ENCODE measurements around the gene OTOS.

The OTOS gene

DNA sequence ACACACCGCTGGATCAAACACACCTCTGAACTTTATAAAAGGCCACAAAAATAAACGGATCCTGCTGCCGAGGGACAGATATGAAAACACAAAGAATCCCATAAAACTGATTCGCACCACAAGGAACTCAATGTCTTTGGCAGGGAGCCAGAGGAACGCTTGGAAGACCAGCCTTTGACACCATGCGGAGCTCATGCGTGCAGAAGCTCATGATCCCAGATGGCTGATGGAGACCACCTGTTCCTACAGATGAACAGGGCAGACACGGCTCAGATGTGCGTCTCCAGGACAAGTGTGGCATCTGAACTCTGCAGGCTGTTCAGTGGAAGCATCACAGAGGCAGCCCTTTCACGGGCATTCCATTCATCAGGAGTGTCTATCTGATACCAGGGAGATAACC is 29.2 kb downstream of the OTOS start:
- DNase-seq, result no peak

DNA sequence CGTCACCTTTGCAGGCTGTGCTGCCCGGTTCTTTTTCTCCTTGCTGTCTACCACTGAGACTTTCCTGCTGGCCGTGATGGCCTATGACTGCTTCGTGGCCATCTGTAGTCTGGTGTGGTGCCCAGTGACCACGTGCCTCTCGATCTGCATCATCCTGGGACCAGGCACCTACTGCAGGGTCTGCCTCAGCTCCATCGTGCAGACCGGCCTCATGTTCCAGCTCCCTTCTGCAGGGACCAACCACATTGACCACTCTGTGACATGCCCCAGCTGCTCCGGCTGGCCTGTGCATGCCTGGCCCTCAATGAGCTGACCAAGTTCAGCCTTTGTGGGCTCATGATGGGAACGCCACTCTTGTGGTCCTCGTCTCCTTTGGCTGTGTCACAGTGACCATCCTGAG is 31.1 kb downstream of the OTOS start:
- DNase-seq, result no peak

DNA sequence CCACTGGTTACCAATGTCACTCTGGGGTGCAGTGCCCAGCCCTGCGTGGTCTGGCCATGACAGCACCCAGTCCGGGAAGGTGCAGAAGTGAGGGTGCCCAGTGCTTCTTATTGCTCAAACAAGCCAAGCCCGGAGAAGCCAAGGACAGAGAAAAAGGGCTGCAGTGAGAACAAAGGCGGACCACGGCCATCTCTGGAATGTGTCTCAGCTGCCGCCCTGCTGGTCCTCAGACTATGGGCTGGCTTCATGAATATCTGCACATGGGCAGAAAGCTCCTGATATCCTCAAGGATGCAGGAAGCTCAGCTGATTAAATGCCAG is 33.0 kb downstream of the OTOS start:
- DNase-seq, result no peak

DNA sequence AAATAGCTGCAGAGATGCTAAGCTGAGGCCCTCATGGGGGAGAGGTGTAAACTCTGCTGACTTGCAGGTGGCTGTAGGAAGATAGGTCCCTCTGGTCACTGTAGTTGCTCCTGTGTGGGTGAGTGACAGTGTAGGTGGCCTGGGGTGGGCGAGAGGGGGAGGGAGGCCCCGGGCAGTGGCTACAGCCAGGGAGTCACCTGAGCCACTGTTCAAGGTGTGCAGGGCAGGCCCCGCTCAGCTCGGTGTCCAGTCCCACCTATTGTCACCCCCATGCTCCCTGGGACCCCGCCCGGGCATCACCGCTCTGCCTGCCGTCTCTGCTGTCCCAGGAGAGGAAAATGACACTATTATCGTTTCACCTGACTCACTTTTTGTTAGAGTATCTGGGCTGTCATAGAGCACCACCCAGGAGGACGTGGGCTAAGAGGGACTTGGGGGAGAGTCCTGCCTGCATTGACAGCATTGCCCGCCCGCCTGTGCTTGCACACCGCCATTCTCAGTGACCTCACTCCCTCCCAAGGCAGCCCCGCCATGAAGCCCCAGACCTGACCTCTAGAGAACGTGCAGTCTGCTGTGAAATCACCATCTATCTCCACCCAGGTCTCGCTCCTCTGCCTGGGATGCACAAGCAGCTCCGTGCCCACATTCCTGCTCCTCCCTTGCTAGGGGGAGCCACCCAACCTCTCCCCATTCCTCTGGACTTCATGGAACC is 33.5 kb downstream of the OTOS start:
- no peak for DNase-seq

DNA sequence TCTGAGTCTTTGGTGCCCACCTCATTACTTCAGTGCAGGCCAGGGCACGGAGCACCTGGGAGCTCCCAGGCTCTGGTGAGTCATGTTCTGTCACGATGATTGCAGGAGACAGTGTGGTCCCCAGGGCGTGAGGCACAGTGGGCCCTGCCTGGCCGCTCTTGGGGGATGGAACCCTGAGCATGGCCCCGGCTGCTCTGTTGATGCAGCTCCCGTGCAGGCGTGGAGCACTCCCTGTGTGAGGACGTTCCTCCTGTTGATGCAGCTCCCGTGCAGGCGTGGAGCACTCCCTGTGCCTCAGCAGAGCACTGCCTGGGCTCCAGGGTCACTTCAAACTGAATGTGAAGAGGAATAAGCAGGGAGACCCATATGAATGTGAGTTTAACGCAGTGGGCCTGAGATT is 34.5 kb downstream of the OTOS start:
- DNase-seq, result no peak

DNA sequence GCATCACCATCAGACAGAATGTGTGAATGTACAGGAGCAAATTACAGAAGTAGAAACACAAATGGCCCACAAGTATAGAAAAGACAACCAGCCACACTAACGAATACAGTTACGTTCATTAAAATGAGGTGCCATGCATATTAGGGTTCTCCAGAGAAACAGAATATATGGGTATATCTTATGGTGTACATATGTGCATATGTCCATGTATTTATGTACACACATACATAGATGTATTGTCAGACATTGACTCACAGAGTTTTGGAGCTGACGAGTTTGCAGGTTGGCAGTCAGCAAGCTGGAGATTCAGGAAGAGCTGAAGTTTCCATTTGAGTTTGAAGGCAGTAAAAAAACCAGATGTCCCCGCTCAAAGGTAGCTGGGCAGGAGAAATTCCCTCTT is 37.3 kb downstream of the OTOS start:
- DNase-seq, result no peak

DNA sequence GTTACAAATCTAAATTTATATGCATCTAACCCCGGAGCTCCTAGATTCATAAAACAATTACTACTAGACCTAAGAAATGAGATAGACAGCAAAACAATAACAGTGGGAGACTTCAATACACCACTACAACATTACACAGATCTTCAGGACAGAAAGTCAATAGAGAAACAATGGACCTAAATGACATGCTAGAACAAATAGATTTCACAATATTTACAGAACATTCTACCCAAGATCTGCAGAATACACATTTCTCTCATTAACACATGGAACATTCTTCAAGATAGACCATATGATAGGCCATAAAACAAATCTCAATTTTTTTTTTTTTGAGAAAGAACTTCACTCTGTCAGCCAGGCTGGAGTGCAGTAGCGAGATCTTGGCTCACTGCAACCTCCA is 42.1 kb downstream of the OTOS start:
- no peak for DNase-seq

DNA sequence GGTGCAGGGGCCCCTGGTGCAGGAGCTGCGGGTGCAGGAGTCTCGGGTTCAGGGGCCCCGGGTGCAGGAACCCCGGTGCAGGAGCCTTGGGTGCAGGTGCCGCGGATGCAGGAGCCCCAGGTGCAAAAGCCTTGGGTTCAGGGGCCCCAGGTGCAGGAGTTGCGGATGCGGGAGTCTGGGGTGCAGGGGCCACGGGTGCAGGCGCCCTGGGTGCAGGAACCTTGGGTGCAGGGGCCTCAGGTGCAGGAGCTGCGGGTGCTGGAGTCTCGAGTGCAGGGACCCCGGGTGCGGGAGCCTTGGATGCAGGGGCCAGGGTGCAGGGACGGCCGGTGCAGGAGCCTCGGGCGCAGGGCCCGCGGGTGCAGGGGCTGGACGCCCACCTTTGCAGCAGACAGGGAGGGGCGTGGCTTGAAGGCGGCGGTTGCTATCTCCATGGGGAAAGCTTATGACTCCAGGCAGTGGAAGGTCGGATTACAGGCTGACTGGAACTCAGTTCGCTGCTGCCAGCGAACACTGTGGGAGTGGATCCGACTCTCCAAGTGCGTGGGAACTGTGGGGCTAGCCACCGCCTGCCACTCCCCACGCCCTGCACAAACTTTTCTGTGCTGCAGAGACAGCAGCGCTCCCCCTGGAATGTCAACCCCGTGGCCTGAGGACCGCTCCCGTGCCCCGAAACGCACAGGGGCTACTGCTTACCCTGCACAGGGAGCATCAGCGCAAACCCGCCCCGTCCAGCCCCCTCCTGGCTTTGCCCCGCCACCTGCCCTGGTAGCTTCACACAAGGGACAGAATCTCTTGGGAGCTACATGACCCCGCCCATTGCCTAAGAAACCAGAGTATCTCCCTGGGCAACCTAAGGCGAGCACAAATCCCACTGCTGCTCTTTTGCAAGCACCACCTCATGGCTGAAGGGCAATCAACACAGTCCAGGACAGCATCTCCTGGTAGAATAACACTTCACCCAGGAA is 44.6 kb downstream of the OTOS start:
- DNase-seq, result no peak

DNA sequence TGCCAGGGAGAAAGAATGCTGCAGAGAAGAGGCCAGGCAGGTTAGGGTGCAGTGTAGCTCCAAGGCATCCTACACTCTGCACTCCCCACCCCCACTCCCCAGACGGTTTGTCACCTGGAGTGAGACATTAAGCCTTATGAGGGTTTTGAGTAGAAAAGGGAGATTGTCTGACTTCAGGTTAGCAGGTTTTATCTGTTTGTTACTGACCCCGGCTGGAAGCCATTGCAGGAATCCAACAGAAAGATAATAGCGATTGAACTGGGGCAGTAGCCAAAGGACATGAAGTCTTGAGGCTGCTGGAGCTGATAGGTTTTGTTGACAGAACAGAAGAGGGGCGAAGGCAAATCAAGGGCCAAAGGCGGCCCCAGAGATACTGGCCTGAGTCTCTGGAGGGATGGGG is 51.2 kb downstream of the OTOS start:
- DNase-seq, result no peak
